Activated T-helper 1 cell treated with anti-CD3 and anti-CD28 coated beads, Interleukin-12 subunit alpha, Interleukin-12 subunit beta, Interleukin-2, Interleukin-4 antibody, amounts not matched to agents 30 ng/mL and 10 ng/mL and 1 ng/mL, durations not matched to agents 14 hours and 24 hours and 36 hours (primary cell): ENCODE results near the gene GRIK4. TPM values are rescaled to one million over a fixed set of nuclear protein-coding genes. Genes with fewer than 3 reads are reported as not detected.
"Not testable (repeated sequence)": the region's sequence is repeated elsewhere in the genome, so short reads cannot be mapped to it uniquely, and the experiment has no call there.

Experiments
- DNase-seq: peaks from one replicate; pipeline ENCODE4 v3.0.0; 2021; ENCODE audit warnings: low spot score
- H3K27ac Mint-ChIP-seq: one replicate; pipeline ENCODE4 v1.8.0; 2021; ENCODE audit warnings: mild to moderate bottlenecking, mixed read lengths
- H3K27me3 Mint-ChIP-seq: one replicate; pipeline ENCODE4 v1.8.0; 2022; ENCODE audit warnings: mild to moderate bottlenecking, moderate library complexity, mixed read lengths; ENCODE audit not compliant: insufficient read depth
- H3K36me3 Mint-ChIP-seq: one replicate; pipeline ENCODE4 v1.8.0; 2021; ENCODE audit warnings: low read depth, mixed read lengths
- H3K4me1 Mint-ChIP-seq: one replicate; pipeline ENCODE4 v1.8.0; 2021; ENCODE audit warnings: low read depth, mixed read lengths
- H3K4me3 Mint-ChIP-seq: one replicate; pipeline ENCODE4 v1.8.0; 2021; ENCODE audit warnings: mild to moderate bottlenecking, moderate library complexity, mixed read lengths
- H3K9me3 Mint-ChIP-seq: one replicate; pipeline ENCODE4 v1.8.0; 2021; ENCODE audit warnings: mixed read lengths
- intact Hi-C: fragments of 100-400 bp; cut with micrococcal nuclease; formaldehyde crosslinking; loops from one replicate; pipeline ENCODE4 v1.15.1; 2024
- total RNA-seq: library from RNA; stranded (reverse); gene quantifications from 2 replicates; pipeline ENCODE4 v1.2.3, GENCODE V29; 2022

GRIK4 gene
- total RNA-seq, 1 donor from 2014 or later = 0.16 TPM

DNA sequence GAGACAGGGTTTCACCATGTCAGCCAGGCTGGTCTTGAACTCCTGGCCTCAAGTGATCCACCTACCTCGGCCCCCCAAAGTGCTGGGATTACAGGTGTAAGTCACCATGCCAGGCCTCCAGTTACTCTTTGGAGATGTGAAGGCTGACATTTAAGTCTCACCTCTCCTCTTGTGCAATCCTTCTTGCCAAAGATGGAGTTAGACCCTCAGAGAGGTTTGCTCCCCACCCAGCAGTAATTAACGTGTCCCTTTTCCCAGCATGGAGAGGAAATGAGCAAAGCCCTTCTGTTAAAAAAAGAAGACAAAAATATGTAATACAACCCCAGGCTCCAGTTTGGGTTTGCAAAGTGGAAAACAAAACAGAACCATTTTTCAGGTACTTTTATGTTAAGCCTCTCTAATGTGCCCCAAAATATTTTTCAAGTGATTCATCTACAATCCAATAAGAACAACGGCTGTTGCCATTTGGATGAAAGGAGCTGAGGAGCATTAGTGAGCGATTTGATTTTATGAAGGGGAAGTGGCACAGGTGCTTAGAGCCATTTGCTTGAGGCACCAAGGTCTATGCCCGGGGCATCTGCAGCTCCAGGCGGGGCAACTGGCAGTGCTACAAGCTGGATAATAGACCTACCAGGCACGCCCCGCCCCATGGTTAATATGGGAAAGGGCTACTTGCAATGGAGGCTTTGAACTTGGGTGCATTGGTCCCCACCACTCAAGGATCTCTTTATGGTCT lies 57.2 kb downstream of the GRIK4 start:
- Mint-ChIP-seq H3K9me3 (no peaks in the 10 kb centered on the region), H3K27me3 (peaks cover 18% of the 10 kb centered on the region), H3K36me3 (no peaks in the 10 kb centered on the region), H3K27ac (no peak overlapping the region), H3K4me3 (no peak overlapping the region), H3K4me1 (peaks cover 13% of the 10 kb centered on the region)
- no peak for DNase-seq
- intact Hi-C loops = no loop called here

DNA sequence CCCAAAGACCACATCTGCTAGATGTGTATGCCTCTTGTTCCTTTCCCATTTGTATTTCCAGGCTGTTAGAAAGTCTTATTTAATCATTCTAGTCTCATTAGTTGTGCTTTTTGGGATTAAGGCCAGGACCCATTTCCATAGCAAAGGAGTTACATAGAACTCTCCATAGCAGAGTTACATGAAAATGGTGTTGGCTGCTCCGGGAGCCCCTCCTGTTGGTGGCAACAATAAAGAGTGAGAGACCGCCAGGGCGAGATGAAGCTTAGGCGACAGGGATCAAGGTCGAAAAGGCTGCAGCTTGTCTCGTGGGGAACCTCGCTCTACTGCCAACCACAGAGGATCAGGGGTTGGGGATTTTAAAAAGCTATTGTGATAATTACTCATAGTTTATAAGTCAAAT lies 58.3 kb downstream of the GRIK4 start:
- H3K4me1 Mint-ChIP-seq = peaks cover 13% of the 10 kb centered on the region
- H3K36me3 Mint-ChIP-seq = no peaks in the 10 kb centered on the region
- H3K27me3 Mint-ChIP-seq = peaks cover 17% of the 10 kb centered on the region
- no peak overlapping the region for H3K4me3 Mint-ChIP-seq
- no peak for DNase-seq
- intact Hi-C loops = no loop called here
- no peak overlapping the region for H3K27ac Mint-ChIP-seq
- H3K9me3 Mint-ChIP-seq = no peaks in the 10 kb centered on the region

DNA sequence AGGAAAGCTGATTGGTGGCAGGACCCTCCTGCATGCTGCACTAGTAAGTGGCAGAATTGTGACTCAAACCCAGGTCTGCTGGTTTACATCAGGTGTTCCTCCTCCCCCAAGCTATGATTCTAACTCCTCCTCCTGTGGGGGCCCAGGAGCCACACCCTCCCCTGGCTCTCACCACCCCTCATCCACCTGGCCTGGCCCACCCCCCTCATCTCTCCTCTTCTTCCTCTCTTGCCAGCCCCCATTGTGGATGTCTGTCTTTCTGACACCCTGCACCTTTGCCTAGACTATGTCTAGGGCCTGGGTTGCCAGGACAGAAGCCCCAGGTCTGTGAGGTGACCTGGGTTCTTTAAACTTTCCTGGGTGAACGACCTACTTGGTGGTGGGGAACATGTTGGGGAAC lies 59.9 kb downstream of the GRIK4 start:
- Mint-ChIP-seq H3K4me1 (no peaks in the 10 kb centered on the region), H3K27ac (no peak overlapping the region), H3K36me3 (no peaks in the 10 kb centered on the region), H3K9me3 (no peaks in the 10 kb centered on the region), H3K27me3 (peaks cover 4% of the 10 kb centered on the region), H3K4me3 (no peak overlapping the region)
- no peak for DNase-seq
- intact Hi-C loops = no loop called here

DNA sequence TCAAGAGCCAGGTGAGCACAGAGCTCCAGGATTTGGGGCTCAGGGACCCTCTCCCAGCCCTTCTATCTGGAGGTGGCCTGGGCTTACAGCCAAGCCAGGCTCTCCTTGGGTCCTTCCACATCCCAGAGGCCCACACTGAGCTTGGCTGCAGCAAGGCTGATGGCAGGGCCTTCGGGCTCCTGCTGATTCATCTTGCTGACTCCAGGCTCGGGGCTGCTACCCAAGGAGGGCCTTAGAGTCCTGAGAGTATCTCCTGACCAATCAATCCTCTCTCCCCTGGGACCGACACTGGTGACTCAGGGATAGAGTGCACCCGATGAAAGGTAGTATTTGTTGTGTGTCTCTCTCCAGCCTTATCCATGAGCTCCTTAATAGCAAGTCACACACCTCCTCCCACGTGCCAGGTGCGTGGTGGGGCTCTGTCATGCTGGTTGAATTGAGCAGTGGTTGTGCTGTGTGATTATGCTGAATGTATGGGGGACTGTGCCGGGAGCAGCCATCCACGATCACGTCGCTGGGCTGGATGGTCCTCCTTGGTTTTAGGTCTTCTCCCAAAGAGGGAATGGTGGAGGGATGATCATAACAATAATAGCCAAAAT lies 62.3 kb downstream of the GRIK4 start:
- intact Hi-C loops = no loop called here
- Mint-ChIP-seq H3K4me3 (no peak overlapping the region), H3K4me1 (no peaks in the 10 kb centered on the region), H3K9me3 (no peaks in the 10 kb centered on the region), H3K27ac (no peak overlapping the region), H3K27me3 (no peaks in the 10 kb centered on the region), H3K36me3 (no peaks in the 10 kb centered on the region)
- no peak for DNase-seq

DNA sequence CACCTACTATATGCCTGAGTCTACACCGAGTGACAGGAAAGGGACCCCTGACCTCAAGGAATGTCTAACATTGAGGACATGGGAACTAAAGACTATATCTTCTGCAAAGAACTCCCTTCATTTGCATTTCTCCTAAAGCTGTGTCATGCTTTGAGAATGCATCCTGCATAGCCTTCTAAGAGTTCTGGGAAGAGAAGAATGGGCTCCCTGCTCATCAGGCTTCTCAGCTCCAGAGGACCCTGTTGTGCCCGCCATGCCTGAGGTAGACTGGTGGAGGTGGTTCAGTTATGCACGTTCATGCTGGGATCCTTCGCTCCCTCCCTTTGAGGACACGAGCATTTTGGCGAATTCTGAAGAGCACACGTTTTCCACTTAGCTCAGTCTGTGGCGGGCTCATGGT lies 63.3 kb downstream of the GRIK4 start:
- Mint-ChIP-seq H3K4me1 (no peaks in the 10 kb centered on the region), H3K27me3 (no peaks in the 10 kb centered on the region), H3K27ac (no peak overlapping the region), H3K36me3 (no peaks in the 10 kb centered on the region), H3K9me3 (no peaks in the 10 kb centered on the region), H3K4me3 (no peak overlapping the region)
- DNase-seq = no peak
- intact Hi-C loops = no loop called here

DNA sequence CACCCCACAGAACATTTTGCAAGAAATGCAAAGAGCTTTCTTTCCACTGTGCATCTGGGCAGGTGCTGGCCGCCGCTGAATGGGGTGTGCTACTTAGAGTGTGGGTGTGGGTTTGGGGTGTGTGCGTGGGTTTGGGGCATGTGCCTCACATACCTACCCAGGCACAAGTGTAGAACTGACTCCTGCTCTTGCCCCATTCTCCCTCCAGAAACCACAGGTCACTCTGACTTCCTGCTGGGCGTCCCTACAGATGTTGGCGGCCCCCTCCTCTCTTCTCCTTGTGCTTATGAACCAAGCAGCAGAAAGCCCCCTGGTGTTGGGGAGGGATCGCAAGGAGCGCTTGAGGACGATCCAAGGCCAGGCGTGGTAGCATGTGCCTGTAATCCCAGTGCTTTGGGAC lies 63.9 kb downstream of the GRIK4 start:
- H3K36me3 Mint-ChIP-seq = no peaks in the 10 kb centered on the region
- no peaks in the 10 kb centered on the region for H3K9me3 Mint-ChIP-seq
- H3K4me1 Mint-ChIP-seq = no peaks in the 10 kb centered on the region
- intact Hi-C loops = no loop called here
- H3K4me3 Mint-ChIP-seq = no peak overlapping the region
- no peak overlapping the region for H3K27ac Mint-ChIP-seq
- DNase-seq = no peak
- H3K27me3 Mint-ChIP-seq = no peaks in the 10 kb centered on the region

DNA sequence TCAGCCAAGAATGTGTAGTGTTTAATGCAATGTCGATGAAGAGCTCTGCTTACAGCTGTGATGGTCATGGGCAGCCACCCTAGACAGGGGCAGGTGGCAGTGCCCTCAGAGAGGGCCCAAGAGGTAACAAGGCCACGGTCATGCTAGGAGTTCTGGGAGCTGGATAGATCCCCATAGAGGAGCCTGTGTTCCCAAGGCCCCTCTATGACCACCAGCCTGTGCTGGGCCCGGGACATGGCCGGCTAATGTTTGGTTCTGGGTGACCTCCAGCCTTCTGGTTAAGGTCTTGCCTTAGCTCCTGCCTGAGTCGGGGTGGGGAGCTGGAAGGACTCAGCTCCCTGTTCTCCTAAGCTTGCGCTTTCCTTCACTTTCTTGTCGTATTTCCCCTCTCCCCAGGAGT lies 65.1 kb downstream of the GRIK4 start:
- DNase-seq = no peak
- peaks cover 3% of the 10 kb centered on the region for H3K27me3 Mint-ChIP-seq
- H3K4me3 Mint-ChIP-seq = no peak overlapping the region
- H3K4me1 Mint-ChIP-seq = no peaks in the 10 kb centered on the region
- H3K27ac Mint-ChIP-seq = no peak overlapping the region
- intact Hi-C loops = no loop called here
- H3K36me3 Mint-ChIP-seq = no peaks in the 10 kb centered on the region
- H3K9me3 Mint-ChIP-seq = no peaks in the 10 kb centered on the region

DNA sequence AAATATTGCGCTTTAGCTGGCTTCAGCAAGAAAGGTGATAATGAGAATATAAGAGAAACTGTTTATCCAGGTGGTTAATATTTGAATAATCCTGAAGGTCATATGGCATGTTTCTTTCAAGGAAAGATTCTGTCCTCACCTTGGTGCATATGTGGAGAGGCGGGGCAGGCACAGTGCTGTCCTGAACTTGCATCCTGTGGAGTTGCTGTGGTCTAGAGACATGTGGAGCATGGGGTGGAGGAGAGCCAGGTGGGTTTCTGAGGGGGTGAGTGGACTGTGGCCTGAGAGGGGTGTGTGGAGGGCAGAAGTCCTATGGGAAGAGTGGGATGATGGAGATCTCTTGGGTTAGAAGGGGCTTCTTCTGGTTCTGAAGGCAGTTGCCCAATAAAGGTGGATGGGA lies 65.5 kb downstream of the GRIK4 start:
- H3K4me3 Mint-ChIP-seq = no peak overlapping the region
- peaks cover 3% of the 10 kb centered on the region for H3K27me3 Mint-ChIP-seq
- intact Hi-C loops = no loop called here
- no peaks in the 10 kb centered on the region for H3K9me3 Mint-ChIP-seq
- H3K27ac Mint-ChIP-seq = no peak overlapping the region
- H3K4me1 Mint-ChIP-seq = no peaks in the 10 kb centered on the region
- DNase-seq = no peak
- no peaks in the 10 kb centered on the region for H3K36me3 Mint-ChIP-seq

DNA sequence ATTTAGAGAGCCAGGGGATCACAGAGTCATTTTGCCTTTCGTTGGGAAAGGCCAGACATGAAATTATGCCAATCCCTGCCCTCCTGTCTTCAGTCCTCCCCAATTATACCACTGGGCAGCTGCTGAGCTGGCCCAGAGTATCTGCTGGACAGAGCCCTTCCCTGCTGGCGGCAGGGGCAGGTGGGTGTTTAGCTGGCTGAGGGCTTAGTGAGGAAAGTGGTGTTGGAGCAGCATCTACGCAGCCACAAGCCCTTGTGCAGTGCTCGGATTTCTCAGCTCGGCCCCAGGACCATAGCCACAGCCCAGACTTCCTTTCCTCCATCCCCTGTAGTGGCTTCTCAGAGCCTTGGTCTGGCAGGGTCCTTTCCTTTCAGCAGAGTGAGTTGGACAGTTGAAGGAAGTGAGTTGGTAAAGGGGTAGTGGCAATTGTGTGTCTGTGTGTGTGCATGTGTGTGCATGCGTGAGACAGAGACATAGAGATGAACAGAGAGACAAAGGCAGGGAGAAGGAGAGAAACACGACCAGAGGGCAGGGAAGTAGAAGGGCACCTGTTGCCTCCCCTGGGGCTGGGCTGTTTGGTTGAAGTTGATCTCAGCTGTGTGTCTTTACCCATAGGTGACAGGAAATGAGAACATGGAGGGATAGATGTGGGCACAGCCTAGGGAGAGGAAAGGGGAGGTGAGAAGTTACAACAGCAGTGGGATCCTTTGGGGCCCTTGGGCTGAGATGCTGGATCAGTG lies 66.2 kb downstream of the GRIK4 start:
- DNase-seq = no peak
- Mint-ChIP-seq H3K4me1 (no peaks in the 10 kb centered on the region), H3K4me3 (no peak overlapping the region), H3K27ac (no peak overlapping the region), H3K27me3 (peaks cover 3% of the 10 kb centered on the region), H3K36me3 (no peaks in the 10 kb centered on the region), H3K9me3 (no peaks in the 10 kb centered on the region)
- intact Hi-C loops = no loop called here

DNA sequence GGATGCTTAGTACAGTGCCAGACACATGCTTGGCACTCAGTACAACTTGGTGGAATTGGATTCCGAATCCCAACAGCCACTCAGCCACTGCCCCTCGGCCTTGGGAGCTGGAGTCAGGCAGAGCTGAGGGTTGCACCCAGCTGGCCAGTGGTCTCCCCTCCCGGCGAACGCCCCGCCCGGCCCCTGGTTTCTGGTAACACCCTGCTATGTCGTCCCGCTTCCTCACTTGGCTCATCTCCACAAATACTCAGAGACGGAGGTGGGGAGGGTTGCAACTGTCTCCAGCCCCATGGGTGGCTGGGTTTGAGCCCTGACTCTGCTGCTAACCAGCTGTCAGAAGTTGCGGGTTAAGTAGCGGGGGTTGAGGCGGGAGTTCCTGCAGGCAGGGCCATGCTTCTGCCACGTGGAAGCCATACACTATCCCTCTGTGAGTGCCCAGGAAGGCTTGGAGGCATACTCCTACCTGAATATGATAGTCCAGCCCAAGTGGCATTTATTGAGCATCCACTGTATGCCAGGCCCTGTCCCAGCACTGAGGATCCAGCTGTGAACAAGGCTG lies 67.1 kb downstream of the GRIK4 start:
- peaks cover 3% of the 10 kb centered on the region for H3K27me3 Mint-ChIP-seq
- no peaks in the 10 kb centered on the region for H3K9me3 Mint-ChIP-seq
- intact Hi-C loops = no loop called here
- H3K4me1 Mint-ChIP-seq = no peaks in the 10 kb centered on the region
- H3K36me3 Mint-ChIP-seq = no peaks in the 10 kb centered on the region
- no peak overlapping the region for H3K27ac Mint-ChIP-seq
- DNase-seq = no peak
- H3K4me3 Mint-ChIP-seq = no peak overlapping the region

DNA sequence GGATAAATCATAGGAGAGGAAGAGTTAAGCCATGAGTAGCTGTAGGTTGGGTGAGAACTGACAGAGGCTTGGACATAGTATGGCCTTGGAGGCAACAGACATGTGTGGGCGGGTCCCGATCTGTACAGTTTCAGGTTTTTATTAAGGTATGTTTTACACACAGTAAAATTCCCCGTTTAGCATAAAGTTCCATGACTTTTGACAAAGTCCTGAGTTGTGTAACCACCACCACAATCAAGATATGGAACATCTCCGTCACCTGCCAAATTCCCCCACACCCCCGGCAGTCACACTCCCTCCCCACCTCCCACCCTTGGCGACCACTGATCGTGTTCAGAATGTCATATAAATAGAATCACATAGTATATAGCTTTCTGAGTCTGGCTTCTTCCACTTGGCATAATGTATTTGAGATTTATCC lies 68.1 kb downstream of the GRIK4 start:
- intact Hi-C loops = no loop called here
- no peak for DNase-seq

DNA sequence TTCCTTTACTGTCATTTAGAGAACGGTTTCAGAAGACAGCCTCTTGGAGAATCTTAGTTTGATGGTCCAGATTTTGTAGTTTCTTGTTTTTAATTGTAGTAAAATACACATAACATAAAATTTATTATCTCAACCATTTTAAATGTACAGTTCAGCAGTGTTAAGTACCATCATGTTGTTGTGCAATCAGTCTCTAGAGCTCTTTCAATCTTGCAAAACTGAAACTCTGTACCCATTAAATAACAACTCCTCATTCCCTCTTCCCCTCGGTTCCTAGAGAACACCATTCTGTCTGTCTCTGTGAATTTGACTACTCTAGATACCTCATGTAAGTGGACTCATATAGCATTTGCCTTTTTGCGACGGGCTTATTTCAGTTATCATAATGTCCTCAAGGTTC lies 69.8 kb downstream of the GRIK4 start:
- Mint-ChIP-seq H3K4me1 (no peaks in the 10 kb centered on the region), H3K27ac (no peak overlapping the region), H3K36me3 (no peaks in the 10 kb centered on the region), H3K9me3 (peaks cover 7% of the 10 kb centered on the region), H3K4me3 (no peak overlapping the region), H3K27me3 (peaks cover 3% of the 10 kb centered on the region)
- intact Hi-C loops = no loop called here
- DNase-seq = no peak

More for the DNA sequence above, 68.1 kb downstream of the GRIK4 start:
- H3K4me3 Mint-ChIP-seq = no peak overlapping the region
- H3K27ac Mint-ChIP-seq = no peak overlapping the region
- H3K27me3 Mint-ChIP-seq = peaks cover 3% of the 10 kb centered on the region
- H3K36me3 Mint-ChIP-seq = no peaks in the 10 kb centered on the region
- peaks cover 7% of the 10 kb centered on the region for H3K9me3 Mint-ChIP-seq
- H3K4me1 Mint-ChIP-seq = no peaks in the 10 kb centered on the region

DNA sequence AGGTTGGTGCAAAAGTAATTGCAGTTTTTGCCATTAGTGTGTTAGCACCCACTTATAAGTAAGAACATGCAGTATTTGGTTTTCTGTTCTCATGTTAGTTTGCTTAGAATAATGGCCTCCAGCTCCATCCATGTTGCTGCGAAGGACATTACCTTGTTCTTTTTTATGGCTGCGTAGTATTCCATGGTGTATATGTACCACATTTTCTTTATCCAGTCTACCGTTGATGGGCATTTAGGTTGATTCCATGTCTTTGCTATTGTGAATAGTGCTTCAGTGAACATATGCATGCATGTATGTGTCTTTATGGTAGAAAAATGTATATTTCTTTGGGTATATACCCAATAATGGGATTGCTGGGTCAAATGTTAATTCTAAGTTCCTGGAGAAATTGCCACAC lies 71.0 kb downstream of the GRIK4 start:
- H3K4me1 Mint-ChIP-seq, intact Hi-C loops, H3K27ac Mint-ChIP-seq, H3K4me3 Mint-ChIP-seq, DNase-seq, H3K36me3 Mint-ChIP-seq, H3K27me3 Mint-ChIP-seq, H3K9me3 Mint-ChIP-seq: not testable (repeated sequence)
